ENCODE results near the gene PRKCE.

DNA sequence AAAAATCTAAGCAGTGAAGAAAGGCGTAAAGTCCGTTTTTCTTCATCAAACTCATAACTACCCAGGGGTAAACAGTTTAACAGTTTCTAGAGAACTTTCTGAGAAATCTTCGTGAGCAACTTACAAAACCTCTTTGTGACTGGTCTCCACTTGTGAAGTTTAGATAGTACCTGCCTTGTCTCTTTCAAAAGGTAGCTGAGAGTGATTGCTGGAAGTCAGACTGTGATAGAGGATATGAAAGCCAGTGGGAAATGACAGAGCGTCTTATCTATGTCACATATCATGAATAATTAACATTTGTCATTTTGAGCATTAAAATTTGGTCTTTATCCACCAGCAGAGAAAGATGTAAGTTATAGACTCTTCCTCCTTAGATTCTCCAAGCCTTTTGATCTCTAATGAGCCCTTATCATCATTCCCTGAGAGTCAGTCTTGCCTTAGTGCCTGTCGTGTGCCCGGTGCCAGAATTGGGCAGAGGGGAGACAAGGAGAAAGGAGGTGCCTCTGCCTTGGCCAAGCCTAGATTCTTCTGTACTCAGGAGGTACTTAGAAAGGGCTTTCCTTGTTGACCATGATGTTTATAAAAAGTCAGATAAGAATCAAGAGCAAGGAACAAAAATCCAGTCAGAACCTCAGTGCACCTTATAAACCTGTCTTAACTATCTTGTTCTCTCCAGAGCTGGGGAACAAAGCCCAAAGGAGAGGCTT, 440.6 kb downstream of the PRKCE start:
- TF ChIP-seq, protein P1, sequence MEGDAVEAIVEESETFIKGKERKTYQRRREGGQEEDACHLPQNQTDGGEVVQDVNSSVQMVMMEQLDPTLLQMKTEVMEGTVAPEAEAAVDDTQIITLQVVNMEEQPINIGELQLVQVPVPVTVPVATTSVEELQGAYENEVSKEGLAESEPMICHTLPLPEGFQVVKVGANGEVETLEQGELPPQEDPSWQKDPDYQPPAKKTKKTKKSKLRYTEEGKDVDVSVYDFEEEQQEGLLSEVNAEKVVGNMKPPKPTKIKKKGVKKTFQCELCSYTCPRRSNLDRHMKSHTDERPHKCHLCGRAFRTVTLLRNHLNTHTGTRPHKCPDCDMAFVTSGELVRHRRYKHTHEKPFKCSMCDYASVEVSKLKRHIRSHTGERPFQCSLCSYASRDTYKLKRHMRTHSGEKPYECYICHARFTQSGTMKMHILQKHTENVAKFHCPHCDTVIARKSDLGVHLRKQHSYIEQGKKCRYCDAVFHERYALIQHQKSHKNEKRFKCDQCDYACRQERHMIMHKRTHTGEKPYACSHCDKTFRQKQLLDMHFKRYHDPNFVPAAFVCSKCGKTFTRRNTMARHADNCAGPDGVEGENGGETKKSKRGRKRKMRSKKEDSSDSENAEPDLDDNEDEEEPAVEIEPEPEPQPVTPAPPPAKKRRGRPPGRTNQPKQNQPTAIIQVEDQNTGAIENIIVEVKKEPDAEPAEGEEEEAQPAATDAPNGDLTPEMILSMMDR (IDR thresholded peaks at IDR 0.05): no peak
- TF ChIP-seq POLR2A (IDR thresholded peaks at IDR 0.05): no peak

All from body of pancreas (tissue), 4 donors.